ENCODE results near the gene MRPS18A.

DNA sequence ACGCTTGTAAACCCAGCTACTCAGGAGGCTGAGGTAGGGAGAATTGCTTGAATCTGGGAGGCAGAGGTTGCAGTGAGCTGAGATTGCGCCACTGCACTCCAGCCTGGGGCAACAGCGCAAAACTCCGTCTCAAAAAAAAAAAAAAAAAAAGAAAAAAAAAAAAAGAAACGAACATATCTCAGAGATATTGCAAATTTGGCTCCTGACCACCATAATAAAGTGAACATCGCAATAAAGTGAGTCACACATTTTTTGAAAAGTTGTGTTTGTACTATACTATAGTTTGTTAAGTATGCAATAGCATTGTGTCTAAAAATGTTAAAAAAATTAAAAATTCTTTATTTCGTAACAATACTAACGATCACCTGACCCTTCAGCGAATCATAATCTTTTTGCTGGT is 29.4 kb downstream of the MRPS18A start:
- TF ChIP-seq, protein P1, sequence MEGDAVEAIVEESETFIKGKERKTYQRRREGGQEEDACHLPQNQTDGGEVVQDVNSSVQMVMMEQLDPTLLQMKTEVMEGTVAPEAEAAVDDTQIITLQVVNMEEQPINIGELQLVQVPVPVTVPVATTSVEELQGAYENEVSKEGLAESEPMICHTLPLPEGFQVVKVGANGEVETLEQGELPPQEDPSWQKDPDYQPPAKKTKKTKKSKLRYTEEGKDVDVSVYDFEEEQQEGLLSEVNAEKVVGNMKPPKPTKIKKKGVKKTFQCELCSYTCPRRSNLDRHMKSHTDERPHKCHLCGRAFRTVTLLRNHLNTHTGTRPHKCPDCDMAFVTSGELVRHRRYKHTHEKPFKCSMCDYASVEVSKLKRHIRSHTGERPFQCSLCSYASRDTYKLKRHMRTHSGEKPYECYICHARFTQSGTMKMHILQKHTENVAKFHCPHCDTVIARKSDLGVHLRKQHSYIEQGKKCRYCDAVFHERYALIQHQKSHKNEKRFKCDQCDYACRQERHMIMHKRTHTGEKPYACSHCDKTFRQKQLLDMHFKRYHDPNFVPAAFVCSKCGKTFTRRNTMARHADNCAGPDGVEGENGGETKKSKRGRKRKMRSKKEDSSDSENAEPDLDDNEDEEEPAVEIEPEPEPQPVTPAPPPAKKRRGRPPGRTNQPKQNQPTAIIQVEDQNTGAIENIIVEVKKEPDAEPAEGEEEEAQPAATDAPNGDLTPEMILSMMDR (IDR thresholded peaks at IDR 0.05), result no peak
- no peak for TF ChIP-seq EZH2 (IDR thresholded peaks at IDR 0.05; ENCODE audit: borderline replicate concordance, insufficient read depth, low read depth, low read length, poor library complexity, severe bottlenecking)

Measured in B cell (primary cell).